GM12891 (cell line): Measurements from ENCODE around the gene POLR1C.

Experiments
- PAX5 ChIP-seq: IDR thresholded peaks from 2 replicates; pipeline ENCODE4 v1.6.1; 2011; ENCODE audit warnings: low read length, moderate library complexity, mild to moderate bottlenecking; ENCODE audit not compliant: insufficient read depth, severe bottlenecking
- POLR2A ChIP-seq: IDR thresholded peaks from 2 replicates; pipeline ENCODE4 v1.6.1; 2011; ENCODE audit warnings: low read depth, low read length, control low read depth
- POLR2AphosphoS5 ChIP-seq: IDR thresholded peaks from 2 replicates; pipeline ENCODE4 v1.6.1; 2011; ENCODE audit warnings: low read depth, low read length, control low read depth
- POU2F2 ChIP-seq: IDR thresholded peaks from 2 replicates; pipeline ENCODE4 v1.6.1; 2011; ENCODE audit warnings: low read depth, mild to moderate bottlenecking, control low read depth, low read length, moderate library complexity
- SPI1 ChIP-seq: IDR thresholded peaks from 2 replicates; pipeline ENCODE4 v1.6.1; 2011; ENCODE audit warnings: low read depth, low read length, control low read depth
- TAF1 ChIP-seq: IDR thresholded peaks from 2 replicates; pipeline ENCODE4 v1.6.1; 2011; ENCODE audit warnings: low read depth, low read length, control low read depth

- TF ChIP-seq POLR2AphosphoS5: no peak; the same call in 1 of the 2 replicates
- 0 out of 2 replicates have a peak, but pooled peaks have one; percentile 17 for TF ChIP-seq POLR2A
- no peak for TF ChIP-seq TAF1
- no peak for TF ChIP-seq SPI1
- TF ChIP-seq PAX5: no peak
- no peak for TF ChIP-seq POU2F2
Measured at GRCh38 chr6:43509984-43510826, 6.7 kb upstream of the POLR1C start, which contains the start of gene LRRC73.
